H1 (cell line): ENCODE measurements around the gene LIPA. TPM values are rescaled to one million over a fixed set of nuclear protein-coding genes. Genes with fewer than 3 reads are reported as not detected.
A peak's percentile ranks its signal among the peaks of the same experiment; 100 is the strongest.

Experiments used
- CTCF ChIA-PET: fragments of 300-600 bp; sonication (Branson Sonifier 250); formaldehyde crosslinking; loops from one replicate; lab custom pipeline; 2021; ENCODE audit not compliant: partially characterized antibody; lab: Charles Lee
- POLR2A ChIA-PET: fragments of 300-600 bp; sonication (Branson Sonifier 250); formaldehyde crosslinking; loops from one replicate; lab custom pipeline; 2021; ENCODE audit warnings: inconsistent platforms; ENCODE audit not compliant: partially characterized antibody; lab: Charles Lee
- DNase-seq, 2 experiments: peaks; one replicate each; pipeline versions ENCODE4 v3.0.0 to v3.0.0-alpha.2; 2010 to 2022; ENCODE audit warnings: low spot score in 2 of 2, low read depth in 1 of 2, mixed read lengths in 1 of 2
- FAIRE-seq: peaks from 2 replicates; lab custom pipeline; 2011; peaks lifted over from hg19 to GRCh38; lab: Jason Lieb, UNC
- H2AFZ ChIP-seq: 2 replicates; pipeline ENCODE4 v1.8.1; 2012; ENCODE audit warnings: low read length, inconsistent platforms
- H2AK5ac ChIP-seq: 2 replicates; pipeline ENCODE4 v1.6.1; 2013; ENCODE audit warnings: low read depth, low read length
- H2BK120ac ChIP-seq: replicated peaks from 2 replicates; pipeline ENCODE3; 2013; ENCODE audit warnings: low read depth, low read length, inconsistent platforms
- H2BK12ac ChIP-seq: 2 replicates; pipeline ENCODE4 v1.6.1; 2013; ENCODE audit warnings: low read depth, low read length
- H2BK15ac ChIP-seq: 2 replicates; pipeline ENCODE4 v1.6.1; 2013; ENCODE audit warnings: low read length
- H2BK20ac ChIP-seq: 2 replicates; pipeline ENCODE4 v1.6.1; 2013; ENCODE audit warnings: low read length
- H2BK5ac ChIP-seq: 2 replicates; pipeline ENCODE4 v1.6.1; 2013; ENCODE audit warnings: low read depth, low read length
- H3K14ac ChIP-seq: 2 replicates; pipeline ENCODE4 v1.6.1; 2013; ENCODE audit warnings: inconsistent platforms; ENCODE audit not compliant: insufficient read length
- H3K18ac ChIP-seq: 2 replicates; pipeline ENCODE4 v1.6.1; 2013; ENCODE audit warnings: low read length; ENCODE audit errors: extremely low read depth
- H3K23ac ChIP-seq: 2 replicates; pipeline ENCODE4 v1.6.1; 2013; ENCODE audit warnings: inconsistent platforms; ENCODE audit not compliant: insufficient read length
- H3K23me2 ChIP-seq: 2 replicates; pipeline ENCODE4 v1.6.1; 2013; ENCODE audit warnings: low read depth, low read length
- H3K27ac ChIP-seq: 2 replicates; pipeline ENCODE4 v1.6.1; 2011; ENCODE audit warnings: low read depth, low read length, inconsistent platforms
- H3K27me3 ChIP-seq, 4 experiments: replicated peaks in 1 of 4; 1 replicate in 1 of 4; 2 replicates in 3 of 4; pipeline versions ENCODE4 v1.6.1 to v1.8.1; 2011 to 2013; ENCODE audit warnings: low read length in 3 of 4, mild to moderate bottlenecking in 3 of 4, inconsistent platforms in 2 of 4, mixed read lengths in 2 of 4, moderate library complexity in 1 of 4; ENCODE audit not compliant: control insufficient read depth in 3 of 4, insufficient read depth in 3 of 4; ENCODE audit errors: extremely low read depth in 1 of 4
- H3K36me3 ChIP-seq, 4 experiments: 2 replicates each; pipeline versions ENCODE4 v1.6.1 to v1.8.1; 2011 to 2013; ENCODE audit warnings: mild to moderate bottlenecking in 4 of 4, low read length in 3 of 4, moderate library complexity in 2 of 4, control low read depth in 1 of 4, inconsistent platforms in 1 of 4; ENCODE audit not compliant: insufficient read depth in 4 of 4, control insufficient read depth in 2 of 4
- H3K4ac ChIP-seq: replicated peaks from 2 replicates; pipeline ENCODE3; 2013; ENCODE audit warnings: low read length, low read depth, mixed read lengths, inconsistent platforms; ENCODE audit not compliant: insufficient read length
- H3K4me1 ChIP-seq, 4 experiments: replicated peaks in 1 of 4; 1 replicate in 1 of 4; 2 replicates in 3 of 4; pipeline versions ENCODE4 v1.6.1 to v1.8.1; 2011 to 2013; ENCODE audit warnings: low read length in 3 of 4, inconsistent platforms in 2 of 4, mixed read lengths in 1 of 4; ENCODE audit not compliant: insufficient read depth in 4 of 4, control insufficient read depth in 3 of 4
- H3K4me2 ChIP-seq, 2 experiments: 2 replicates each; pipeline versions ENCODE4 v1.6.1 to v1.8.1; 2011 to 2013; ENCODE audit warnings: low read depth in 2 of 2, low read length in 2 of 2, control low read depth in 1 of 2, inconsistent platforms in 1 of 2, mild to moderate bottlenecking in 1 of 2; ENCODE audit not compliant: insufficient read depth in 1 of 2
- H3K4me3 ChIP-seq, 4 experiments: fragments of 200-600, 300-600 bp in 1 of 4; sonication (generic), shearing (Covaris generic), sonication (Bioruptor Twin) in 1 of 4; 2 replicates each; pipeline versions ENCODE4 v1.5.1 to v1.8.1; 2011 to 2016; ENCODE audit warnings: low read length in 4 of 4, low read depth in 3 of 4, control low read depth in 2 of 4, inconsistent platforms in 2 of 4, mild to moderate bottlenecking in 2 of 4, mixed read lengths in 1 of 4, moderate library complexity in 1 of 4; ENCODE audit not compliant: insufficient read depth in 2 of 4; ENCODE audit errors: extremely low read depth in 1 of 4
- H3K56ac ChIP-seq: replicated peaks from 2 replicates; pipeline ENCODE3; 2013; ENCODE audit warnings: low read depth, mild to moderate bottlenecking, mixed read lengths, low read length, inconsistent platforms; ENCODE audit not compliant: insufficient read length
- H3K79me1 ChIP-seq: 2 replicates; pipeline ENCODE4 v1.6.1; 2013; ENCODE audit warnings: low read depth, low read length, control low read depth
- H3K79me2 ChIP-seq, 2 experiments: 2 replicates each; pipeline versions ENCODE4 v1.6.1 to v1.8.1; 2012 to 2013; ENCODE audit warnings: low read length in 2 of 2, mild to moderate bottlenecking in 2 of 2, inconsistent platforms in 1 of 2; ENCODE audit not compliant: insufficient read depth in 2 of 2, control insufficient read depth in 1 of 2
- H3K9ac ChIP-seq, 4 experiments: replicated peaks in 1 of 4; 1 replicate in 1 of 4; 2 replicates in 3 of 4; pipeline versions ENCODE4 v1.6.1 to v1.8.1; 2011 to 2013; ENCODE audit warnings: low read depth in 3 of 4, low read length in 3 of 4, control low read depth in 2 of 4, mild to moderate bottlenecking in 2 of 4, moderate library complexity in 2 of 4, inconsistent platforms in 1 of 4; ENCODE audit errors: extremely low read depth in 1 of 4
- H3K9me3 ChIP-seq, 2 experiments: 2 replicates each; pipeline versions ENCODE4 v1.6.1 to v1.8.1; 2012 to 2013; ENCODE audit warnings: mild to moderate bottlenecking in 2 of 2, moderate library complexity in 2 of 2, control low read depth in 1 of 2, inconsistent platforms in 1 of 2, low read depth in 1 of 2, low read length in 1 of 2, mixed read lengths in 1 of 2; ENCODE audit not compliant: insufficient read depth in 2 of 2
- H4K20me1 ChIP-seq, 2 experiments: replicated peaks in 1 of 2; 2 replicates each; pipeline versions ENCODE3 to v1.8.1; 2011 to 2013; ENCODE audit warnings: inconsistent platforms in 2 of 2, low read length in 2 of 2, mild to moderate bottlenecking in 1 of 2; ENCODE audit not compliant: insufficient read depth in 2 of 2, control insufficient read depth in 1 of 2
- H4K5ac ChIP-seq: 2 replicates; pipeline ENCODE4 v1.6.1; 2013; ENCODE audit warnings: low read length, low read depth, mixed read lengths, inconsistent platforms; ENCODE audit not compliant: insufficient read length
- H4K8ac ChIP-seq: 2 replicates; pipeline ENCODE4 v1.8.0; 2013; ENCODE audit warnings: mild to moderate bottlenecking, moderate library complexity, low read length, inconsistent platforms; ENCODE audit not compliant: insufficient read depth; ENCODE audit errors: extremely low read depth
- H4K91ac ChIP-seq: replicated peaks from 2 replicates; pipeline ENCODE3; 2013; ENCODE audit warnings: low read length, mixed read lengths, inconsistent platforms; ENCODE audit not compliant: insufficient read length
- CTCF ChIP-seq, 3 experiments: IDR thresholded peaks; 1 replicate in 2 of 3; 2 replicates in 1 of 3; pipeline versions ENCODE4 v1.5.1 to v1.6.1; 2011; ENCODE audit warnings: low read length in 3 of 3, mild to moderate bottlenecking in 3 of 3, inconsistent platforms in 2 of 3, low read depth in 1 of 3, moderate library complexity in 1 of 3; ENCODE audit not compliant: insufficient read depth in 1 of 3; ENCODE audit errors: control extremely low read depth in 1 of 3
- ZNF274 ChIP-seq: IDR thresholded peaks from 2 replicates; pipeline ENCODE4 v1.7.0; 2012; ENCODE audit warnings: low read length, borderline replicate concordance; ENCODE audit errors: extremely low read depth
- WGBS, 2 experiments: shearing (Covaris generic) in 1 of 2; methylation state at CpG; one replicate each; pipeline versions ENCODE4 v1.1.6 to v1.1.7; 2013 to 2015; ENCODE audit warnings: low lambda C conversion rate in 2 of 2, mixed read lengths in 2 of 2, inconsistent platforms in 1 of 2, low coverage in 1 of 2, missing lambda C conversion rate in 1 of 2; ENCODE audit not compliant: insufficient replicate concordance in 2 of 2, insufficient coverage in 1 of 2, insufficient read length in 1 of 2; ENCODE audit errors: extremely low coverage in 1 of 2, missing lambda C conversion rate in 1 of 2; 5-methylcytosine and 5-hydroxymethylcytosine counted together
- polyA plus RNA-seq, 7 experiments: library from polyadenylated mRNA; depleted of rRNA in 3 of 7; stranded (reverse) in 5 of 7; unstranded in 2 of 7; fragments of >200 nt in 5 of 7; fragments of 200-250 nt in 2 of 7; gene quantifications; 1 replicate in 5 of 7; 2 replicates in 1 of 7; 4 replicates in 1 of 7; pipeline versions ENCODE4 v1.2.1 to v1.2.3, GENCODE V29; 2011 to 2013; ENCODE audit warnings: missing spikeins in 2 of 7, mixed read lengths in 2 of 7
- total RNA-seq: library from RNA; stranded (reverse); fragmentation: NEBNext Ultra II Directional; extraction: Animal tissue kit (Norgen Biotek cat#: 25700); gene quantifications from 2 replicates; pipeline ENCODE4 v1.2.1, GENCODE V29; 2021

LIPA gene
- total and polyA plus RNA-seq, 2 of the 8 experiments (the other 6 are each of a cell fraction or from before 2014, with no cell fraction given), result 18.1 to 32.4 TPM

- Histone ChIP-seq H2BK120ac (no peak overlapping the region), H3K14ac (no peak overlapping the region), H3K27me3 (no peaks in the 10 kb centered on the region), H2BK20ac (no peak overlapping the region), H2BK15ac (no peak overlapping the region), H3K18ac (no peak overlapping the region), H4K91ac (no peak overlapping the region), H2AK5ac (no peak overlapping the region), H3K23ac (no peak overlapping the region), H3K79me1 (no peaks in the 10 kb centered on the region), H2AFZ (no peak overlapping the region), H2BK12ac (no peak overlapping the region), H3K79me2 (no peaks in the 10 kb centered on the region), H2BK5ac (no peak overlapping the region), H3K27ac (no peak overlapping the region), H4K8ac (no peak overlapping the region), H4K5ac (no peak overlapping the region), H3K4ac (no peak overlapping the region), H4K20me1 (no peaks in the 10 kb centered on the region), H3K4me3 (no peak overlapping the region), H3K4me1 (peaks cover 0 to 3% (median 0%) of the 10 kb centered on the region in 4 experiments; a peak in 1 of 7 replicates), H3K9me3 (peaks cover 5 to 12% of the 10 kb centered on the region in 2 experiments; a peak in 2 of 4 replicates), H3K9ac (no peak overlapping the region), H3K4me2 (no peak overlapping the region), H3K36me3 (peaks cover 0 to 3% (median under 1%) of the 10 kb centered on the region in 4 experiments; a peak in 2 of 8 replicates), H3K23me2 (no peaks in the 10 kb centered on the region), H3K56ac (no peak overlapping the region)
- POLR2A ChIA-PET, result no interaction called here
- WGBS, 2 experiments, result 79% methylated on average over 16 of the region's 18 CpGs; no CpG with 5 or more reads in 1 of the 2 experiments
- CTCF ChIA-PET, result interaction anchor here (0.6 to 2.4 kb wide), 6 partner anchors 9 to 292 kb away, joined by 3 to 7 read pairs (median 4); no protein-coding TSS in a partner anchor
- no peak for TF ChIP-seq ZNF274
- TF ChIP-seq CTCF (IDR thresholded peaks at IDR 0.05; ENCODE audit: control extremely low read depth in 1 of 3, insufficient read depth in 1 of 3, low read depth in 1 of 3, low read length in 3 of 3), result peak; percentile 6 to 16 (median 13); a peak in 2 of 4 replicates
- FAIRE-seq (no peak), DNase-seq (no peak)
Observed at GRCh38 chr10:89224739-89225443, 26.7 kb downstream of the LIPA start.
